ENCODE results near the gene LRRC27. TPM values are rescaled to one million over a fixed set of nuclear protein-coding genes. Genes with fewer than 3 reads are reported as not detected.

The LRRC27 gene
- total RNA-seq, 4 donors from 2014 or later: 0.59 to 32.6 (median 15.3) TPM

DNA sequence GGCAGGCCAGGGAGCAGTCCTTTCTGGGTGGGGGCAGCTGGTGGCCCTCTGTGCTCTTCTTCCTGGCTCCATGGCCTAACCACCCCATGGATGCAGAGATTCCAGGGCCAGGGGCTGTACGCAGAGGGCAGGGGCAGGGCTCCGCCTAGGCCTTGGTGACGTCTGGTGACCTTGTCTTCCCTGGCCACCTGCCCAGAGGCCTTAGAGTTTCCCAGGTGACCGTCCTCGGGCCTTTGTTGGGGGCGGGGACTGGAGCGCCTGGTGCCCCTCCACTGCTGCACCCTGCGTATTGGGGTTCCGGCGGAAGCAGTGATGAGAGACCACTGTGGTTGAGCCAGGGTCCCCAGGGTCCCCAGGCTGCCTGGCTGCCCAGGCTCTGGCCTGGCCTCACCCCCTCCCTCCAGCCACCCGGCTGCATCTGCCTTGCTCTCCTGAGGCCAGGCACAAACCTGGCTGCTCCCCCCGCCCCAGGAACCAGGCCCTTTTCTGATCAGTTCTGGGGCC lies 75.3 kb downstream of the LRRC27 start:
- Histone ChIP-seq H3K27ac (peak overlapping the region; percentile 81 to 84), H3K9me3 (no peaks in the 10 kb centered on the region), H3K36me3 (no peaks in the 10 kb centered on the region), H3K4me3 (no peak overlapping the region), H3K27me3 (no peaks in the 10 kb centered on the region), H3K4me1 (peaks cover 0 to 23% of the 10 kb centered on the region in 2 donors)
- TF ChIP-seq CTCF (IDR thresholded peaks at IDR 0.05): no peak
- no peak for TF ChIP-seq POLR2A (IDR thresholded peaks at IDR 0.05)
- intact Hi-C loops (cut with DNase I; ENCODE audit: low total_unique reads): no loop called here
- no peak for DNase-seq

- peak in 2 of 4 experiments; percentile 16 to 19 for TF ChIP-seq CTCF (IDR thresholded peaks at IDR 0.05)
- peak in 1 of 2 donors; percentile 30 for TF ChIP-seq POLR2A (IDR thresholded peaks at IDR 0.05)
- Histone ChIP-seq H3K4me3 (no peak overlapping the region), H3K9me3 (no peaks in the 10 kb centered on the region), H3K36me3 (no peaks in the 10 kb centered on the region), H3K27ac (peak overlapping the region; percentile 81 to 84), H3K4me1 (peaks cover 0 to 29% of the 10 kb centered on the region in 2 donors), H3K27me3 (no peaks in the 10 kb centered on the region)
- DNase-seq: peak in 1 of 2 donors; percentile 61
- intact Hi-C loops (cut with DNase I; ENCODE audit: low total_unique reads): no loop called here
These were observed 75.9 kb downstream of the LRRC27 start for GRCh38 chr10:132407846-132408278.

DNA sequence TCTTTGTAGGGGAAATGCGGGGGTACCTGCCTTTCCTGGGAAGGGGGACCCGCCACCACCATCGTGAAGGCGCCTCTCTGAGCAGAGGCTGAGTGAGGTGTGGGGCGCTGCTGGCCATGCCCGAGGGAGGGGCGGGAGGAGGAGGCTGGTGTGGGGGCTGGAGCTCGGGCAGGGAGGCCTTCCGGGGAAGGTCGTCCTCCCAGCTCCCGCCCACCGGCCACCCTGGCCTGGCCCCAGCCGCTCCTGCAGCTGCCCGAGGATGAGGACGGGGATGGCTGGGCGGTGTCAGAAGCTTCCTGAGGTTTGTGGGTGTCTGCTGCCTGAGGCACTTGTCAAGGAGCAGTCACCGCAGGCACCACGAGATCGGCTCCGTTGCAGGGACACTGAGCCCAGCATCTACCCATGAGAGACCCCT lies 76.4 kb downstream of the LRRC27 start:
- Histone ChIP-seq H3K4me1 (peaks cover 0 to 29% of the 10 kb centered on the region in 2 donors), H3K4me3 (no peak overlapping the region), H3K9me3 (no peaks in the 10 kb centered on the region), H3K27ac (peak overlapping the region; percentile 81 to 84), H3K36me3 (no peaks in the 10 kb centered on the region), H3K27me3 (no peaks in the 10 kb centered on the region)
- no peak for DNase-seq
- TF ChIP-seq POLR2A (IDR thresholded peaks at IDR 0.05) (no peak), CTCF (IDR thresholded peaks at IDR 0.05) (no peak)
- intact Hi-C loops (cut with DNase I; ENCODE audit: low total_unique reads): no loop called here

GRCh38 chr10:132408823-132409666 lies 77.1 kb downstream of the LRRC27 start:
- H3K4me1 ChIP-seq: peaks cover 0 to 29% of the 10 kb centered on the region in 2 donors
- no peaks in the 10 kb centered on the region for H3K27me3 ChIP-seq
- peak overlapping the region; percentile 81 to 84 for H3K27ac ChIP-seq
- TF ChIP-seq CTCF (IDR thresholded peaks at IDR 0.05): no peak
- peak in 1 of 2 donors; percentile 15 for TF ChIP-seq POLR2A (IDR thresholded peaks at IDR 0.05)
- H3K4me3 ChIP-seq: no peak overlapping the region
- no peaks in the 10 kb centered on the region for H3K9me3 ChIP-seq
- no peaks in the 10 kb centered on the region for H3K36me3 ChIP-seq
- intact Hi-C loops (cut with DNase I; ENCODE audit: low total_unique reads): no loop called here
- DNase-seq: no peak

DNA sequence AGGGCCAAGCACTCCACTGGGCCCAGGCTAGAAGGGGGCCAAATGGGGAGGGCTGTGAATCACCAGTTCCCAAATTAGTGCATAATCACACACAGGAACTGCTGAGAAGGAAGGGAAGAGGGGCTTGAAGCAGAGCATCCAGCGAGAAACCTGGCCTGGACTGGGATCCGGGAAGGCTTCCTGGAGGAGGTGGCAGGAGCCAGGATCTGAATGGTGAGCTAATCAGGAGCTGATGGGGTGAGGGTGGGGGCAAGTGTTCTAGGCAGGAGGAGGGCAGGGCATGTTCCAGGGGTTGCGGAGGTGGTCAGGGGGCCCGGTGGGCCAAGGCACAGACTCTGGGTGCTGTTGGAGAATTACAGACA lies 77.7 kb downstream of the LRRC27 start:
- no peak for DNase-seq
- H3K9me3 ChIP-seq: no peaks in the 10 kb centered on the region
- H3K27me3 ChIP-seq: no peaks in the 10 kb centered on the region
- intact Hi-C loops (cut with DNase I; ENCODE audit: low total_unique reads): no loop called here
- TF ChIP-seq CTCF (IDR thresholded peaks at IDR 0.05) (no peak), POLR2A (IDR thresholded peaks at IDR 0.05) (no peak)
- no peaks in the 10 kb centered on the region for H3K36me3 ChIP-seq
- H3K4me1 ChIP-seq: peaks cover 0 to 29% of the 10 kb centered on the region in 2 donors
- no peak overlapping the region for H3K4me3 ChIP-seq
- H3K27ac ChIP-seq: no peak overlapping the region
